Smooth muscle cell (in vitro differentiated cells): ENCODE measurements around the gene CDH11. TPM values are rescaled to one million over a fixed set of nuclear protein-coding genes. Genes with fewer than 3 reads are reported as not detected.
A peak's percentile ranks its signal among the peaks of the same experiment; 100 is the strongest.

Source experiments
- DNase-seq: peaks from one replicate; lab custom pipeline; 2025; ENCODE audit not compliant: unreplicated experiment; lab: John Stamatoyannopoulos, UW
- H2AFZ ChIP-seq: fragments of 200-600 bp; sonication (generic); 2 replicates; pipeline ENCODE4 v1.6.0; 2016; ENCODE audit warnings: antibody characterized with exemption, low read depth, mild to moderate bottlenecking
- H3F3A ChIP-seq: fragments of 200-600 bp; sonication (generic); 2 replicates; pipeline ENCODE4 v1.6.0; 2017; ENCODE audit warnings: antibody characterized with exemption, low read depth
- H3K27ac ChIP-seq: fragments of 200-600 bp; sonication (generic); 2 replicates; pipeline ENCODE4 v1.5.1; 2016; ENCODE audit warnings: low read depth, mild to moderate bottlenecking
- H3K27me3 ChIP-seq: fragments of 200-600 bp; sonication (generic); 2 replicates; pipeline ENCODE4 v1.6.1; 2016; ENCODE audit warnings: low read depth, mild to moderate bottlenecking
- H3K36me3 ChIP-seq: fragments of 200-600 bp; sonication (generic); 2 replicates; pipeline ENCODE4 v1.5.1; 2016; ENCODE audit warnings: low read depth
- H3K4me1 ChIP-seq: fragments of 200-600 bp; sonication (generic); 2 replicates; pipeline ENCODE4 v1.5.1; 2016; ENCODE audit warnings: low read depth
- H3K4me2 ChIP-seq: fragments of 200-600 bp; sonication (generic); 2 replicates; pipeline ENCODE4 v1.6.0; 2016; ENCODE audit warnings: mild to moderate bottlenecking
- H3K4me3 ChIP-seq: fragments of 200-600 bp; sonication (generic); 2 replicates; pipeline ENCODE4 v1.5.1; 2016; ENCODE audit warnings: mild to moderate bottlenecking
- H3K79me2 ChIP-seq: fragments of 200-600 bp; sonication (generic); 2 replicates; pipeline ENCODE4 v1.6.0; 2016; ENCODE audit warnings: low read depth, mild to moderate bottlenecking
- H3K9ac ChIP-seq: fragments of 200-600 bp; sonication (generic); 2 replicates; pipeline ENCODE4 v1.6.0; 2016; ENCODE audit warnings: low read depth
- H3K9me3 ChIP-seq: fragments of 200-600 bp; sonication (generic); replicated peaks from 2 replicates; pipeline ENCODE4 v1.5.1; 2016; ENCODE audit warnings: low read depth
- H4K20me1 ChIP-seq: fragments of 200-600 bp; sonication (generic); 2 replicates; pipeline ENCODE4 v1.6.0; 2016; ENCODE audit warnings: low read depth
- WGBS: methylation state at CpG from one replicate; pipeline ENCODE4 v1.1.7; 2016; ENCODE audit warnings: low lambda C conversion rate; 5-methylcytosine and 5-hydroxymethylcytosine counted together
- polyA plus RNA-seq: library from polyadenylated mRNA; unstranded; fragments of >200 nt; fragmentation: Nextera tagmentation; extraction: Ambion mirVana; gene quantifications from 2 replicates; pipeline ENCODE4 v1.2.1, GENCODE V29; 2016
- total RNA-seq: library from RNA; depleted of rRNA; stranded (reverse); fragments of >200 nt; gene quantifications from 2 replicates; pipeline ENCODE4 v1.2.3, GENCODE V29; 2014
- TF ChIP-seq, protein P1 (sequence below): fragments of 200-600 bp; sonication (generic); IDR thresholded peaks from 2 replicates; pipeline ENCODE4 v1.5.1; 2017; ENCODE audit warnings: borderline replicate concordance, mild to moderate bottlenecking, antibody characterized with exemption; ENCODE audit not compliant: insufficient read depth, poor library complexity, severe bottlenecking

Gene CDH11
- total and polyA plus RNA-seq, 2 experiments from 2014 or later = 1,034 to 1,251 TPM

DNA sequence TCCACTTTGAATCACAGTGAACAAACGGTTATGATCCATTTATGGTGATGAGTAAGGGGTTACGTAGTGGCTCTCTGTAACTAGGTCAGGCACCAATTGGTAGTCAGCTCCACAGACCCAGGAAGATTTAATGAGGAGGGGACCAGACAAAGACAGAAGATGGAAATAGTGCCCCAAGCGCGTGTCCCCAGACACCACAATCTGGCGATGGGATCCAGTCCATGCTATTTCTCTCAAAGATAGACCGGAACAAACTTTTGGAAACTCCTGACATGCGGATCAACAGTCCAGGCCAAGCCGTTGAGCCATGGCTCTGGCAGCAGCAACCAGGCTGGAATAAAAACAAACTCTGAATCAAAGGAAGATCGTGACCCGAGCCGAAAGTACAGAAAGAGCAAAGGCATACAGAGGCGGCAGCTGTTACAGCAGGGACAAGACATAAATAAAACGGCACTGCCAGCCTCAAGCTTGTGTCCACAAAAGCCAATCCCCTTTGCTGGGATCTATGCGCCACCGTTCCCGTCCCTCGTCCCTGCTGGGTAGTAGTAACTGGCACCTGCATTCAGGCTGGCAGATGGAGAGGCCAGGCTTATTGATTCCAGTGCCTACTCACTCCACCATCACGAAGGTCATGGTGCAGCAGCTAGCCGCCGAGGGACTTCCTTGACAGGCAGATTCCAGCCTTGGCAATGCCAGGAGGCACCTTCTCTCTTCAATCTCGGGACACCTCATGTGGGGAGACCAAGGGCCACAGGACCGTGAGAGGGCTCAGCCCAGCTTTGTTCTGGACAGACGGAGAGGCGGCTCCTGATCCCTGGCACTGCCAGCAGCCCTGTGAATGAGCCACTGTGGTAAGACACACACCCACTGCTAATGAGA is 50.2 kb downstream of the CDH11 start:
- H3K4me1 ChIP-seq = peaks cover 54% of the 10 kb centered on the region
- no peak overlapping the region for H3K4me3 ChIP-seq
- peak overlapping the region; percentile 96 for H3K27ac ChIP-seq
- H4K20me1 ChIP-seq = peaks cover 100% of the 10 kb centered on the region
- no peaks in the 10 kb centered on the region for H3K9me3 ChIP-seq
- no peak for DNase-seq
- TF ChIP-seq, protein P1, sequence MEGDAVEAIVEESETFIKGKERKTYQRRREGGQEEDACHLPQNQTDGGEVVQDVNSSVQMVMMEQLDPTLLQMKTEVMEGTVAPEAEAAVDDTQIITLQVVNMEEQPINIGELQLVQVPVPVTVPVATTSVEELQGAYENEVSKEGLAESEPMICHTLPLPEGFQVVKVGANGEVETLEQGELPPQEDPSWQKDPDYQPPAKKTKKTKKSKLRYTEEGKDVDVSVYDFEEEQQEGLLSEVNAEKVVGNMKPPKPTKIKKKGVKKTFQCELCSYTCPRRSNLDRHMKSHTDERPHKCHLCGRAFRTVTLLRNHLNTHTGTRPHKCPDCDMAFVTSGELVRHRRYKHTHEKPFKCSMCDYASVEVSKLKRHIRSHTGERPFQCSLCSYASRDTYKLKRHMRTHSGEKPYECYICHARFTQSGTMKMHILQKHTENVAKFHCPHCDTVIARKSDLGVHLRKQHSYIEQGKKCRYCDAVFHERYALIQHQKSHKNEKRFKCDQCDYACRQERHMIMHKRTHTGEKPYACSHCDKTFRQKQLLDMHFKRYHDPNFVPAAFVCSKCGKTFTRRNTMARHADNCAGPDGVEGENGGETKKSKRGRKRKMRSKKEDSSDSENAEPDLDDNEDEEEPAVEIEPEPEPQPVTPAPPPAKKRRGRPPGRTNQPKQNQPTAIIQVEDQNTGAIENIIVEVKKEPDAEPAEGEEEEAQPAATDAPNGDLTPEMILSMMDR = no peak
- H3F3A ChIP-seq = peaks cover 58% of the 10 kb centered on the region
- no peak overlapping the region for H2AFZ ChIP-seq
- peak overlapping the region; percentile 62 for H3K4me2 ChIP-seq
- no peaks in the 10 kb centered on the region for H3K27me3 ChIP-seq
- WGBS = 67% methylated on average over 24 of the region's 24 CpGs
- H3K36me3 ChIP-seq = no peaks in the 10 kb centered on the region
- H3K79me2 ChIP-seq = peaks cover 98% of the 10 kb centered on the region
- H3K9ac ChIP-seq = peak overlapping the region; percentile 79

- TF ChIP-seq, protein P1 = no peak
- no peaks in the 10 kb centered on the region for H3K9me3 ChIP-seq
- H3K4me1 ChIP-seq = peaks cover 54% of the 10 kb centered on the region
- H3K79me2 ChIP-seq = peaks cover 98% of the 10 kb centered on the region
- H2AFZ ChIP-seq = no peak overlapping the region
- WGBS = 46% methylated on average over 12 of the region's 12 CpGs
- peak overlapping the region; percentile 96 for H3K27ac ChIP-seq
- peak overlapping the region; percentile 79 for H3K9ac ChIP-seq
- no peaks in the 10 kb centered on the region for H3K27me3 ChIP-seq
- DNase-seq = peak; percentile 11
- no peak overlapping the region for H3K4me3 ChIP-seq
- H3K4me2 ChIP-seq = peak overlapping the region; percentile 77
- H4K20me1 ChIP-seq = peaks cover 100% of the 10 kb centered on the region
- no peaks in the 10 kb centered on the region for H3K36me3 ChIP-seq
- H3F3A ChIP-seq = peaks cover 61% of the 10 kb centered on the region
These were observed 50.9 kb downstream of the CDH11 start for GRCh38 chr16:65070831-65071432.

- DNase-seq = no peak
- no peak overlapping the region for H3K4me3 ChIP-seq
- H3K27ac ChIP-seq = peak overlapping the region; percentile 96
- H3K4me1 ChIP-seq = peaks cover 45% of the 10 kb centered on the region
- peak overlapping the region; percentile 77 for H3K4me2 ChIP-seq
- H3K36me3 ChIP-seq = no peaks in the 10 kb centered on the region
- no peaks in the 10 kb centered on the region for H3K9me3 ChIP-seq
- H3F3A ChIP-seq = peaks cover 57% of the 10 kb centered on the region
- no peaks in the 10 kb centered on the region for H3K27me3 ChIP-seq
- TF ChIP-seq, protein P1 = no peak
- peaks cover 98% of the 10 kb centered on the region for H3K79me2 ChIP-seq
- H3K9ac ChIP-seq = peak overlapping the region; percentile 69
- WGBS = 81% methylated on average over 2 of the region's 2 CpGs
- H4K20me1 ChIP-seq = peaks cover 100% of the 10 kb centered on the region
- no peak overlapping the region for H2AFZ ChIP-seq
These were observed 52.1 kb downstream of the CDH11 start for GRCh38 chr16:65069766-65070165.
